ENCODE measurements around the gene GPC6.

DNA sequence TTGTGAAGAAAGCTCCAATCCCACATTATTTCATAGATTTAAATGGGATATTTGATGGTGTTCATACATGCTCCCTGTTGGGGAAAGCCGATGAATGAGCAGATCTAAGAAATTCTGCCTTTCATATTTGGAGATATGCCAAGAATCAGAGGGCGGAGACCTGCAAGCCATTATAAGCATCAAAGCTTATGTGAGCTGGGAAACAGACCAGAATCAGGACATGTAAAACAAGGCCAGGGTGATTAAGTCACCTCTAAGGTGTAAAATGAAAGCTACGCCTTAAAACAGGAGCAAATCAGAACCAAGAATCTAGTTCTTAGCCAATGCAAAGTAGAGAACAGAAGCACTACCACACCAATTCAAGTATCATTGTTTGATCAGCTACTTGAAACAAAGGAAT lies 860.5 kb downstream of the GPC6 start:
- TF ChIP-seq, protein P1, sequence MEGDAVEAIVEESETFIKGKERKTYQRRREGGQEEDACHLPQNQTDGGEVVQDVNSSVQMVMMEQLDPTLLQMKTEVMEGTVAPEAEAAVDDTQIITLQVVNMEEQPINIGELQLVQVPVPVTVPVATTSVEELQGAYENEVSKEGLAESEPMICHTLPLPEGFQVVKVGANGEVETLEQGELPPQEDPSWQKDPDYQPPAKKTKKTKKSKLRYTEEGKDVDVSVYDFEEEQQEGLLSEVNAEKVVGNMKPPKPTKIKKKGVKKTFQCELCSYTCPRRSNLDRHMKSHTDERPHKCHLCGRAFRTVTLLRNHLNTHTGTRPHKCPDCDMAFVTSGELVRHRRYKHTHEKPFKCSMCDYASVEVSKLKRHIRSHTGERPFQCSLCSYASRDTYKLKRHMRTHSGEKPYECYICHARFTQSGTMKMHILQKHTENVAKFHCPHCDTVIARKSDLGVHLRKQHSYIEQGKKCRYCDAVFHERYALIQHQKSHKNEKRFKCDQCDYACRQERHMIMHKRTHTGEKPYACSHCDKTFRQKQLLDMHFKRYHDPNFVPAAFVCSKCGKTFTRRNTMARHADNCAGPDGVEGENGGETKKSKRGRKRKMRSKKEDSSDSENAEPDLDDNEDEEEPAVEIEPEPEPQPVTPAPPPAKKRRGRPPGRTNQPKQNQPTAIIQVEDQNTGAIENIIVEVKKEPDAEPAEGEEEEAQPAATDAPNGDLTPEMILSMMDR (IDR thresholded peaks at IDR 0.05; ENCODE audit: low read depth, low read length) = no peak
- TF ChIP-seq MYC (IDR thresholded peaks at IDR 0.05; ENCODE audit: low read depth, low read length) (no peak), POLR2A (IDR thresholded peaks at IDR 0.05; ENCODE audit: extremely low read depth, insufficient read length) (no peak)
- TF ChIP-seq, protein P2, sequence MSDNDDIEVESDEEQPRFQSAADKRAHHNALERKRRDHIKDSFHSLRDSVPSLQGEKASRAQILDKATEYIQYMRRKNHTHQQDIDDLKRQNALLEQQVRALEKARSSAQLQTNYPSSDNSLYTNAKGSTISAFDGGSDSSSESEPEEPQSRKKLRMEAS (IDR thresholded peaks at IDR 0.05; ENCODE audit: low read depth, low read length) = no peak

Data from NB4 (cell line).